ENCODE data around the gene C10orf105.

C10orf105 gene

GRCh38 chr10:71696628-71697326, 22.8 kb downstream of the C10orf105 start:
- DNase-seq = no peak

- DNase-seq = no peak
These were observed 23.8 kb downstream of the C10orf105 start for GRCh38 chr10:71695502-71696476.

- DNase-seq = no peak
These were observed 25.0 kb downstream of the C10orf105 start for GRCh38 chr10:71694567-71694968.

GRCh38 chr10:71694039-71694501, 25.5 kb downstream of the C10orf105 start:
- no peak for DNase-seq

- DNase-seq = no peak
These were observed 26.2 kb downstream of the C10orf105 start for GRCh38 chr10:71693377-71693776.

- DNase-seq = no peak
These were observed 26.8 kb downstream of the C10orf105 start for GRCh38 chr10:71692598-71693306.

GRCh38 chr10:71691405-71691804, 28.2 kb downstream of the C10orf105 start:
- DNase-seq = no peak

GRCh38 chr10:71690094-71690720, 29.4 kb downstream of the C10orf105 start:
- DNase-seq = no peak

- no peak for DNase-seq
These were observed 31.3 kb downstream of the C10orf105 start for GRCh38 chr10:71688256-71688655.

GRCh38 chr10:71687480-71687879, 32.1 kb downstream of the C10orf105 start:
- DNase-seq = no peak

- no peak for DNase-seq
These were observed 32.5 kb downstream of the C10orf105 start for GRCh38 chr10:71687077-71687476.

- DNase-seq = no peak
These were observed 33.9 kb downstream of the C10orf105 start for GRCh38 chr10:71685554-71686232.

GRCh38 chr10:71684356-71685173, 35.0 kb downstream of the C10orf105 start:
- DNase-seq = no peak

- no peak for DNase-seq
These were observed 36.3 kb downstream of the C10orf105 start for GRCh38 chr10:71683301-71683700.

GRCh38 chr10:71681977-71682376, 37.6 kb downstream of the C10orf105 start:
- no peak for DNase-seq

GRCh38 chr10:71679425-71679824, 40.2 kb downstream of the C10orf105 start:
- no peak for DNase-seq

- DNase-seq = no peak
These were observed 41.3 kb downstream of the C10orf105 start for GRCh38 chr10:71678057-71678805.

GRCh38 chr10:71677261-71677660, 42.3 kb downstream of the C10orf105 start:
- no peak for DNase-seq

- no peak for DNase-seq
These were observed 44.1 kb downstream of the C10orf105 start for GRCh38 chr10:71675295-71675970.

Measured in NCI-H2227 treated with DMSO at 0.1 percent for 48 hours (cell line).